GM21737 (cell line): ENCODE data around the gene CEP68.

Experiments used
- ATAC-seq: cut with Tn5 transposase; IDR thresholded peaks from one replicate; pipeline ENCODE4 v1.9.1; 2021; ENCODE audit warnings: mild to moderate bottlenecking, moderate library complexity; ENCODE audit not compliant: unreplicated experiment

CEP68 gene

GRCh38 chr2:65057391-65058052 lies 1.3 kb downstream of the CEP68 start:
- peak; percentile 24 for ATAC-seq

- ATAC-seq = no peak
Observed at GRCh38 chr2:65059071-65059470, 2.9 kb downstream of the CEP68 start.

- no peak for ATAC-seq
Observed at GRCh38 chr2:65061146-65061909, 5.1 kb downstream of the CEP68 start.

DNA sequence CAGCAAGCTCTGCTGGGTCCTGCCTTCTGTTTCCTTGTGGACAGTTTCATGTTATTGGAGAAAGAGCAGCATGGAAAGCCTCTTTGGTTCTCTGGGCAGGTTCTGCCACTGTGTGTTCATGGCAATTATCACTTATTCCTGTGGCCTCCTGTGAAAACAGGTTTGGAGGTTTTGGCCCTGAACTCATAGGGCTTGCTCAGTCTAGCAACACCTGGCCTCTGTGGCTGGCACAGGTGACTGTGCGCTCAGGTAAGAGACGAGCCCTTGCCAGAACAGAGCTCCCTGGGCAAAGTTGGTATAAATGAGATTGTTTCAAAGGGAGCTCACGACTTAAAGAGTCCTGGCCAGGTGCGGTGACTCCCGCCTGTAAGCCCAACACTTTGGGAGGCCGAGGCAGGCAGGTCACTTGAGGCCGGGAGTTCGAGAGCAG lies 5.7 kb downstream of the CEP68 start:
- no peak for ATAC-seq

DNA sequence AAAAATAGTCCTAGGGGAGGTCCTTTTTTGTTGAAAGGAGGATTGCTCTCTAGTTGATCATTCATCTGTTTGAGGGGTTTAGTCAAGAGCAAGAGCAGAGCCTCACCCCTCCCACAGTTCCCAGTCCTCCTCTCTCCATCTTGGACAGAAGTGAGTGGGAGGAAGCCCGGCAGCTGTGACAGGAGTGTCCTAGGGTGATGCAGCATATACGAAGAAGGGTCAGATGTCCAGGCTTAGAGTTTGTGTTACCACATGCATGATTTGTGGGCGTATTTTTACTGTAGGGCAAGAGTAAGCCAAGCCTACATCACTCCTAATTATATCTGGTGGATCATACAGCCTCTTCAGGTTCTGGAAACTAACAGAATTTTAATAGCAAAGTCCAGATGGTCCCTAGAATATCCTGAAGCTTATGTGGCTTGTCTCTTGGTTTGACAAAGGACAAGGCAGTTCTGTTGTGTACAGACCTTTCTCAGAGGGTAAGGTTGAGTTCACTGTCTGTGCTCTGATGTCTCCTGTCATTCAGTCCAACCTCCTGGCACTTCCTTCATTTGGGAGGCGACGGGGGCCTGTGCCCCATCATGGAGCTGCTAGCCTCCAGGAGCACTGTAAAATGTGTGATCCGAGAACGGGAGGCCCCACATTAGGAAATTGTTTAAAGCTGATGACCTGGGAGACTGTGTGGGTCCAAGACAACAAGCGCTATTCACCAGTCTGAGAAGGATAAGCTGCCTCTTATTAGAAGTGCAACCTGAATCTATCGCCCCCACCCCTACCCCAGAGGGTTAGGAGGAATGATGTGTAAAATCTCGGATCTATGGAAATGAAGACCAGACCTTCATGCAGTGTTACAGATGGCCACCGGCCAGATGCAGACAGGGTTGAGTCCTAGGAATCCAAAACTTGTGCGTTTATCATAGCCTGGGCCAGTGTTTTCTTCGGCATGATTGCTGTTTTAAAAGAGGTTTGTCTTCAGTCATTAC lies 6.9 kb downstream of the CEP68 start:
- no peak for ATAC-seq

DNA sequence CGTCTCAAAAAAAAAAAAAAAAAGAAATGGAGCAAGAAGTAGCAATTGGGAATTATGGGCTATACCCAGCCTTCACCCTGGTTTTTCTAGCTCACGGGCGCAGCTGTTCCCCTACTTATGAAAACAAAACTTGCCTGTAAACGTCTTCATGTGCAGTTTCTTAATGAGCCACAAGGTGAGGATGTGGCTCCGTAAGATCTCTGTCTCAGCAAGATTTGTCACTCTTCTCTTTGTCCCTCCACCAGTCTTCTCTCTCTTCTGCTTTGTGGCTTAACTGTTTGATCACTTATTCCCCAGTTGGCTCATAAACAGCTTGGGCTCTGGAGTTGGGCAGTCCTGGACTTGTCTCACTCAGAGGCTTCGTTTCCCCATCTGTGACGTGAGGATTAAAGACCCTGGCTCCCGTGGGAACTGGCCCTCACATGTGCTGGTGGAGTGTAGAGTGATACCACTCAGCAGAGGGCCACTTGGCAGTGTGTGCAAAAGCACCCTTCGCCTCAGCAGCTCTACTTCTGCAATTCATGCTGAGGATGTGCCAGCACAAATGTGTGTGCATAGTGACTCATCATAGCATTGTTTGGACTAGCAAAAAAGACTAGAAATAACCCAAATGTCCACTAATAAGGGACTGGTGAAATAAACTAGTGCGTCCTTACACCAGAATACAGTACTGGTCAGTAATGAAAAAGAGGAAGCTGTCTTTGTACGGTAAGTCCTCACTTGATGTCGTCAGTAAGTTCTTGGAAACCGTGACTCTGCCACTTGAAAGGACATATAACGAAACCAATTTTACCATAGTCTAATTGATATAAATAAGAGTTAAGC lies 8.7 kb downstream of the CEP68 start:
- peak; percentile 76 for ATAC-seq

GRCh38 chr2:65067806-65068553 lies 11.8 kb downstream of the CEP68 start:
- no peak for ATAC-seq

DNA sequence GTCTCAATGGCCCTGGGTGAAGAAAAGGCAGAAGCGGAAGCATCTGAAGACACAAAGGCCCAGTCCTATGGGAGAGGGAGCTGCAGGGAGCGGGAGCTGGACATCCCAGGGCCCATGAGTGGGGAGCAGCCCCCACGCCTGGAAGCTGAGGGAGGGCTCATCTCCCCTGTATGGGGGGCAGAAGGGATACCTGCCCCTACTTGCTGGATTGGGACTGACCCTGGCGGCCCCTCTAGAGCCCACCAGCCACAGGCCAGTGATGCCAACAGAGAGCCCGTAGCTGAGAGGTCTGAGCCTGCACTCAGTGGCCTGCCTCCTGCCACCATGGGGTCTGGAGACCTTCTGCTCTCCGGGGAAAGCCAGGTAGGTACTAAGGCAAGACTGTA lies 13.2 kb downstream of the CEP68 start:
- ATAC-seq = no peak

DNA sequence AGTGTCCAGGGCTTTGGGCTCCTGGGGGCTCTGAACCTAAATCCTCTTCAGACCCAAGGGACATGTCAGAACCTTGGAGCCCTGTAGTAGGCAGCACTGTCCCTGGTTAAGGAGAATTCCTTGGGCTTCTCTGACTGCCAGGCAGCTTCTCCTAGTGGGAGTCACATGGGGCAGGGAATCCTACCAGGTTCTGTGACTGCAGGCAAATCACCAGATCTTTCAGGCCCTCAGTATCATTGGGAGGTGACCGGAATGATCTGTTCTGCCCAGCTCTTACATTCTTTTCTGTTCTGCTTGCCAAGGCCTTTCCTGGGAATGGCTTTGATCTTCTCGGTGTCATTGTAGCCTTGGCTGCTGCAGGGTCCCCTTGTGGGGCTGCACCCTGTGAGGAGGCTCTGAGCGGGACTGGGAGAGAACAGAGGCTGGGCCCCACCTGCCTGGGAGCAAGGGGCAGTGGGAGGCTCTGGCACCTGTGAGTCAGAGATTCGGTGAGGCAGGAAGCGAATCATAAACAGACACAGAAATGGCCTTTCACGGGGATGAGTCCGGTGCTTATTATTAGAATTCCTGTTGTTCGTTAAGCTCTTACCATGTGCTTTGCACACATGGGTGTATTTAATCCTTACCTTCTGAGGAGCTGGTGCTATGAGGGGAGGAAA lies 14.1 kb downstream of the CEP68 start:
- ATAC-seq = no peak

DNA sequence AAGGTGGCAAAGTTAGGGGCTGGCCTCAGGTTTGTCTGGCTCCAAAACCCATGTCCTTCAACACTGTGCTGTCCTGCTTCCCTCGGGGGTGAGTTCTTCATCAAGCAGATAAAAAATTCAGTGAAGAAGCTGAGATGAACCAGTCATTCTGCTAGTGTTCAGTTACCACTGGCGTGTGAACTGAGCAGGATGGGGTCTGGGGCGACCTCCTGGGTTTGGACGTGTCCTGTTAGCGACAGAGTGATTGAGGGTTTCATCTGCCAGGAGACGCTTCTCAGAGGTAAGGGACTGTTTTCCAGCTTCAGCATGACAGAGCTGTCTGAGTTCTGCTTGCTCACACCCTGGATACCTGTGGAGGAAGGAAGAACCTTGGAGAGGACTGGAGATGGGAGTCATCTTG lies 14.6 kb downstream of the CEP68 start:
- no peak for ATAC-seq

DNA sequence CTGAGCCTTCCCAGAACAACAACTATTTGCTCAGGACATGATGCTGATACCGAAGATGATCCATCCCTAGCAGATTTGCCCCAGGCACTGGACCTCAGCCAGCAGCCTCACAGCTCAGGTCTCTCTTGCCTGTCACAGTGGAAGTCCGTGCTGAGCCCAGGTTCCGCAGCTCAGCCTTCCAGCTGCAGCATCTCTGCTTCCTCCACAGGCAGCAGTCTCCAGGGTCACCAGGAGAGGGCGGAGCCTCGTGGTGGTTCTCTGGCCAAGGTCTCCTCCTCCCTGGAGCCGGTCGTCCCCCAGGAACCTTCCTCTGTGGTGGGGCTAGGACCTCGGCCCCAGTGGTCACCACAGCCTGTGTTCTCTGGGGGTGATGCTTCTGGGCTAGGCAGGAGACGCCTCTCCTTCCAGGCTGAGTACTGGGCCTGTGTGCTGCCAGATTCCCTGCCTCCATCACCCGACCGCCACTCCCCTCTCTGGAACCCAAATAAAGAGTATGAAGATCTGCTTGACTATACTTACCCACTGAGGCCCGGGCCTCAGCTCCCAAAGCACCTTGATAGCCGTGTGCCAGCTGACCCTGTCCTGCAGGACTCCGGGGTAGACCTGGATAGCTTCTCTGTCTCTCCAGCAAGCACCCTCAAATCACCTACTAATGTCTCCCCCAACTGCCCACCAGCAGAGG lies 15.4 kb downstream of the CEP68 start:
- no peak for ATAC-seq

DNA sequence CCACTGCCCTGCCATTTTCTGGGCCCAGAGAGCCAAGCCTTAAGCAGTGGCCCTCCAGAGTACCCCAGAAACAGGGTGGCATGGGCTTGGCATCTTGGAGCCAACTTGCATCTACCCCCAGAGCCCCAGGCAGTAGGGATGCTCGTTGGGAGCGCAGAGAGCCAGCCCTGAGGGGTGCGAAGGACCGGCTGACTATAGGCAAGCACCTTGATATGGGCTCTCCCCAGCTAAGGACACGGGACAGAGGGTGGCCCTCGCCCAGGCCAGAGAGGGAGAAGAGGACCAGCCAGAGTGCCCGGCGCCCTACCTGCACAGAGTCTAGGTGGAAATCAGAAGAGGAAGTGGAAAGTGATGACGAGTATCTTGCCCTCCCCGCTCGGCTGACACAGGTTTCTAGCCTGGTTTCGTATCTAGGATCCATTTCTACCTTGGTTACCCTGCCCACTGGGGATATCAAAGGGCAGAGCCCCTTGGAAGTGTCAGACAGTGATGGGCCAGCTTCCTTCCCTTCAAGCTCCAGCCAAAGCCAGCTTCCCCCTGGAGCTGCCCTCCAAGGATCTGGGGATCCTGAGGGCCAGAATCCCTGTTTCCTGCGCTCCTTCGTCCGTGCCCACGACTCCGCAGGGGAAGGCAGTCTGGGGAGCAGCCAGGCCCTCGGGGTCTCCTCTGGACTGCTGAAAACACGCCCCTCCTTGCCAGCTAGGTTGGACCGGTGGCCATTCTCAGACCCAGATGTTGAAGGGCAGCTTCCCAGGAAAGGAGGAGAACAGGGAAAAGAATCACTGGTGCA lies 16.2 kb downstream of the CEP68 start:
- ATAC-seq = no peak

- ATAC-seq = no peak
Observed at GRCh38 chr2:65073879-65074565, 17.8 kb downstream of the CEP68 start.

DNA sequence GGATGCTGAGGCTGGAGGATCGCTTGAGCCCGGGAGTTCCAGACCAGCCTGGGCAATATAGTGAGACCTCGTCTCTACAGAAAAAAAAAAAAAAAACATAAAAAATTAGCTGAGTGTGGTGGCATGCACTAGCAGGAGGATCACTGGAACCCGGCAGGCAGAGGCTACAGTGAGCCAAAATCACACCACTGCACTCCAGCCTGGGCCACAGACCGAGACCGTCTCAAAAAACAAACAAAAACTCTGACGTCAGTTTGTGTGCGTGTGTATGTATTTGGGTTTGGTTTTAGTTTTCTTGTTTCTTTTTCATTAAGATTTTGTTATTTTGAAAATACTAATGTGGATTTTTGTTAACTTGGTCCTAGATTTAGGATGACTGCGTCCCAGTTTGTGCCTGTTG lies 19.0 kb downstream of the CEP68 start:
- ATAC-seq = no peak

- ATAC-seq = no peak
Observed at GRCh38 chr2:65075605-65076344, 19.6 kb downstream of the CEP68 start.

DNA sequence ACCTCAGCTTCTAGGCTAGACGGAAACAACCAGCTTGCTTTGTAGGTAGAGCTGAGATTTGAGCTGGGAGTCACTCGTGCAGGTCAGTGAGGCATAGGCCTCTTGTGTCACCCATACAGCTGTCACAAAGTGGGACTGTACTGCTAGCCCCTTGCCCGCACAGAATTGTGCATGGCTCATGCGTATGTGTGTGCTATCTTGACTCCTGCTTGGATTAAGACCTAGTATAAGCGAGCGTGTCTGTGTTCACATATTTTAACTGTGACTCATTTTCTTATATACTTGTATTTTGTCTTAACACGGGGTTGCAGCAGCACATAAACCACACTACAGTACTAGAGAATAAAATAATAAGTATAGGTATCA lies 20.1 kb downstream of the CEP68 start:
- no peak for ATAC-seq

DNA sequence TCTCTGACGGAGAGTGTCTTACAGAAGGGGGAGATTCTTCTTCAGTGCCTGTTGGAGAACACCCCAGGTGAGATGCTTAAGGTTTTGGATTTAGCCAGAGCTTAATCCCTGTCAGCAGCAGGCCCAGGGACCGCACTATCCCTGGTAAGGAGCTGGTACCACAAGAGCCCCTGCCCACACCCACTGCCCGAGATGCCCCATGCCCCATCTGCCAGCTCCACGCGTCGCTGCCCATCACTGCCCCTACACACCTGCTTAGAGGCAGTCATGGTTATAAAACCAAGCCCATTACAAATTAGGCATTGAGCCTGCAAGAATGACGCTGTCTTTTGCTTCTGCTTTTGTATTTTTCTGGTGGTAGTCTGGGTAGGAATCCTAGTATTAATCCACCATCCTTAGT lies 21.7 kb downstream of the CEP68 start:
- ATAC-seq = no peak
